ENCODE data around the gene CLCN6.

CLCN6 gene

GRCh38 chr1:11779715-11780379, 26.1 kb upstream of the CLCN6 start:
- DNase-seq (ENCODE audit: low read depth): no peak

- no peak for DNase-seq (ENCODE audit: low read depth)
These were observed 25.4 kb upstream of the CLCN6 start for GRCh38 chr1:11780380-11781147.

GRCh38 chr1:11781297-11781696, 24.7 kb upstream of the CLCN6 start:
- no peak for DNase-seq (ENCODE audit: low read depth)

GRCh38 chr1:11782127-11782708, 23.8 kb upstream of the CLCN6 start:
- no peak for DNase-seq (ENCODE audit: low read depth)

GRCh38 chr1:11783556-11783955, 22.4 kb upstream of the CLCN6 start:
- no peak for DNase-seq (ENCODE audit: low read depth)

- DNase-seq (ENCODE audit: low read depth): no peak
These were observed 21.6 kb upstream of the CLCN6 start for GRCh38 chr1:11784256-11784992.

GRCh38 chr1:11784993-11785769, 20.8 kb upstream of the CLCN6 start:
- DNase-seq (ENCODE audit: low read depth): peak; percentile 44

GRCh38 chr1:11786168-11786567, 19.8 kb upstream of the CLCN6 start:
- DNase-seq (ENCODE audit: low read depth): no peak

GRCh38 chr1:11787251-11787803, 18.7 kb upstream of the CLCN6 start:
- DNase-seq (ENCODE audit: low read depth): no peak

GRCh38 chr1:11787804-11788436, 18.1 kb upstream of the CLCN6 start:
- no peak for DNase-seq (ENCODE audit: low read depth)

GRCh38 chr1:11788549-11789053, 17.4 kb upstream of the CLCN6 start:
- no peak for DNase-seq (ENCODE audit: low read depth)

- DNase-seq (ENCODE audit: low read depth): no peak
These were observed 16.6 kb upstream of the CLCN6 start for GRCh38 chr1:11789126-11790067.

GRCh38 chr1:11790101-11790879, 15.7 kb upstream of the CLCN6 start:
- DNase-seq (ENCODE audit: low read depth): no peak

- no peak for DNase-seq (ENCODE audit: low read depth)
These were observed 14.9 kb upstream of the CLCN6 start for GRCh38 chr1:11790880-11791715.

GRCh38 chr1:11792106-11792505, 13.9 kb upstream of the CLCN6 start:
- DNase-seq (ENCODE audit: low read depth): no peak

GRCh38 chr1:11793819-11794218, 12.2 kb upstream of the CLCN6 start:
- DNase-seq (ENCODE audit: low read depth): no peak

GRCh38 chr1:11794446-11795237, 11.3 kb upstream of the CLCN6 start:
- no peak for DNase-seq (ENCODE audit: low read depth)

Measured in CMK (cell line).